GM12873 (cell line): ENCODE data around the gene CNNM4.

Experiments
- CTCF ChIP-seq: IDR thresholded peaks from 2 replicates; pipeline ENCODE4 v1.5.1; 2012; ENCODE audit warnings: low read depth, mild to moderate bottlenecking, moderate library complexity, low read length, control low read depth; ENCODE audit not compliant: insufficient read depth; ENCODE audit errors: missing control alignments

Gene CNNM4

GRCh38 chr2:96841701-96842495 lies 81.2 kb downstream of the CNNM4 start:
- TF ChIP-seq CTCF = no peak

- TF ChIP-seq CTCF = no peak
Observed at GRCh38 chr2:96842600-96842999, 81.9 kb downstream of the CNNM4 start.

GRCh38 chr2:96843538-96844268 lies 83.0 kb downstream of the CNNM4 start, which contains the start of gene ANKRD23:
Gene ANKRD23 (minus strand): TSS chr2:96844021. CDS start chr2:96843992, 29 bp downstream.
- TF ChIP-seq CTCF = no peak

- no peak for TF ChIP-seq CTCF
Observed at GRCh38 chr2:96844405-96844808, 83.7 kb downstream of the CNNM4 start.

GRCh38 chr2:96846825-96847224 lies 86.1 kb downstream of the CNNM4 start:
- no peak for TF ChIP-seq CTCF

GRCh38 chr2:96847586-96847985 lies 86.9 kb downstream of the CNNM4 start:
- TF ChIP-seq CTCF = no peak

- TF ChIP-seq CTCF = no peak
Observed at GRCh38 chr2:96848264-96848663, 87.6 kb downstream of the CNNM4 start.
